IMR-90 (cell line): ENCODE results near the gene ARF1. TPM values are rescaled to one million over a fixed set of nuclear protein-coding genes. Genes with fewer than 3 reads are reported as not detected.

Source experiments
- ATAC-seq: fragments of 200-7000 bp; cut with Tn5 transposase; 2 replicates; pipeline ENCODE4 v1.9.1; 2020; ENCODE audit warnings: low read depth, mild to moderate bottlenecking, moderate library complexity
- BruUV-seq: library from RNA; stranded (reverse); fragments of 400-500 nt; replicated peaks from 2 replicates; lab custom pipeline; 2021; lab: Mats Ljungman, UMichigan
- CTCF ChIA-PET: fragments of 300-600 bp; formaldehyde crosslinking; extraction: SDS; loops from one replicate; lab custom pipeline; 2021; ENCODE audit warnings: antibody characterized with exemption; lab: Yijun Ruan, JAX
- POLR2A ChIA-PET: fragments of 300-600 bp; sonication (Branson Sonifier 250); formaldehyde crosslinking; loops from one replicate; lab custom pipeline; 2022; ENCODE audit warnings: antibody characterized with exemption; ENCODE audit not compliant: unreplicated experiment; lab: Charles Lee
- DNase-seq: peaks from one replicate; pipeline ENCODE4 v3.0.0; 2013
- H2AFZ ChIP-seq: replicated peaks from 2 replicates; pipeline ENCODE3; 2013; ENCODE audit warnings: low read length, mild to moderate bottlenecking; ENCODE audit not compliant: poor library complexity
- H2AK5ac ChIP-seq: 2 replicates; pipeline ENCODE4 v1.6.1; 2013; ENCODE audit warnings: low read depth, low read length, inconsistent platforms
- H2AK9ac ChIP-seq: replicated peaks from 2 replicates; pipeline ENCODE3; 2013; ENCODE audit warnings: mild to moderate bottlenecking, low read depth, low read length, moderate library complexity; ENCODE audit not compliant: poor library complexity
- H2BK120ac ChIP-seq: 2 replicates; pipeline ENCODE4 v1.6.1; 2013; ENCODE audit warnings: low read depth, low read length, inconsistent platforms
- H2BK15ac ChIP-seq: 3 replicates; pipeline ENCODE4 v1.6.1; 2013; ENCODE audit warnings: low read depth, low read length, inconsistent platforms
- H2BK20ac ChIP-seq: 2 replicates; pipeline ENCODE4 v1.6.1; 2013; ENCODE audit warnings: low read depth, mild to moderate bottlenecking, inconsistent platforms, low read length, moderate library complexity
- H2BK5ac ChIP-seq: 2 replicates; pipeline ENCODE4 v1.6.1; 2013; ENCODE audit warnings: mild to moderate bottlenecking, low read depth, low read length, inconsistent platforms; ENCODE audit not compliant: poor library complexity, severe bottlenecking
- H3K14ac ChIP-seq: replicated peaks from 2 replicates; pipeline ENCODE4 v1.6.1; 2013; ENCODE audit warnings: low read depth, low read length, inconsistent platforms
- H3K18ac ChIP-seq: 2 replicates; pipeline ENCODE4 v1.6.1; 2013; ENCODE audit warnings: low read depth, low read length, control low read depth
- H3K23ac ChIP-seq: 2 replicates; pipeline ENCODE4 v1.6.1; 2013; ENCODE audit warnings: low read depth, low read length, inconsistent platforms
- H3K27ac ChIP-seq: 2 replicates; pipeline ENCODE4 v1.5.1; 2013; ENCODE audit warnings: mild to moderate bottlenecking, control low read depth, low read length; ENCODE audit not compliant: insufficient read depth
- H3K27me3 ChIP-seq: 2 replicates; pipeline ENCODE4 v1.6.1; 2013; ENCODE audit warnings: low read length; ENCODE audit not compliant: control insufficient read depth, insufficient read depth
- H3K36me3 ChIP-seq: 2 replicates; pipeline ENCODE4 v1.6.1; 2013; ENCODE audit warnings: low read length, mixed read lengths; ENCODE audit not compliant: control insufficient read depth, insufficient read depth
- H3K4ac ChIP-seq: 2 replicates; pipeline ENCODE4 v1.6.1; 2013; ENCODE audit warnings: low read depth, low read length, inconsistent platforms
- H3K4me1 ChIP-seq: 2 replicates; pipeline ENCODE4 v1.6.1; 2013; ENCODE audit warnings: low read length, mixed read lengths; ENCODE audit not compliant: control insufficient read depth, insufficient read depth
- H3K4me2 ChIP-seq: 2 replicates; pipeline ENCODE4 v1.6.1; 2013; ENCODE audit warnings: low read depth, mild to moderate bottlenecking, control low read depth, low read length, moderate library complexity
- H3K4me3 ChIP-seq: 2 replicates; pipeline ENCODE4 v1.5.1; 2013; ENCODE audit warnings: low read depth, mild to moderate bottlenecking, control low read depth, low read length, moderate library complexity; ENCODE audit not compliant: insufficient read depth
- H3K56ac ChIP-seq: 2 replicates; pipeline ENCODE4 v1.6.1; 2013; ENCODE audit warnings: low read length, inconsistent platforms; ENCODE audit not compliant: insufficient read depth; ENCODE audit errors: extremely low read depth
- H3K79me1 ChIP-seq, 2 experiments: 2 replicates each; pipeline ENCODE4 v1.6.1; 2013; ENCODE audit warnings: low read length in 2 of 2, inconsistent platforms in 1 of 2, low read depth in 1 of 2
- H3K9ac ChIP-seq: 2 replicates; pipeline ENCODE4 v1.6.1; 2013; ENCODE audit warnings: low read depth, low read length, control low read depth
- H3K9me1 ChIP-seq: 2 replicates; pipeline ENCODE4 v1.6.1; 2013; ENCODE audit warnings: low read length, inconsistent platforms; ENCODE audit not compliant: insufficient read depth
- H3K9me3 ChIP-seq: 2 replicates; pipeline ENCODE4 v1.6.1; 2013; ENCODE audit warnings: low read length; ENCODE audit not compliant: control insufficient read depth, insufficient read depth
- H4K20me1 ChIP-seq: 2 replicates; pipeline ENCODE4 v1.6.1; 2013; ENCODE audit warnings: low read length, inconsistent platforms; ENCODE audit not compliant: insufficient read depth
- H4K5ac ChIP-seq: 2 replicates; pipeline ENCODE4 v1.6.1; 2013; ENCODE audit warnings: mild to moderate bottlenecking, low read depth, low read length, control low read depth
- H4K8ac ChIP-seq, 2 experiments: 2 replicates each; pipeline ENCODE4 v1.6.1; 2013; ENCODE audit warnings: low read depth in 2 of 2, low read length in 2 of 2, control low read depth in 1 of 2, inconsistent platforms in 1 of 2
- H4K91ac ChIP-seq: 2 replicates; pipeline ENCODE4 v1.6.1; 2013; ENCODE audit warnings: low read depth, low read length, inconsistent platforms; ENCODE audit not compliant: insufficient read depth
- ELK1 ChIP-seq: fragments of 150-350 bp; IDR thresholded peaks from 2 replicates; pipeline ENCODE4 v1.6.1; 2016; ENCODE audit warnings: low read depth, mild to moderate bottlenecking, low read length, moderate library complexity, borderline replicate concordance
- WGBS, 2 experiments: methylation state at CpG; one replicate each; pipeline versions ENCODE4 v1.1.5 to v1.1.7; 2013; ENCODE audit warnings: missing lambda C conversion rate in 2 of 2; ENCODE audit not compliant: insufficient read length in 1 of 2; ENCODE audit errors: extremely low coverage in 2 of 2; 5-methylcytosine and 5-hydroxymethylcytosine counted together
- dilution Hi-C: fragments of 300-500 bp; cut with HindIII; formaldehyde crosslinking; loops from one replicate; pipeline ENCODE4 v1.14.3; 2018; ENCODE audit warnings: low sequenced_read_pairs; ENCODE audit not compliant: unreplicated experiment
- in situ Hi-C: fragments of 300-500 bp; cut with MboI; formaldehyde crosslinking; loops from 3 replicates; pipeline ENCODE4 v1.14.3; 2019; ENCODE audit warnings: low sequenced_read_pairs, inconsistent platforms, mixed read lengths
- intact Hi-C: fragments of 100-400 bp; cut with micrococcal nuclease; formaldehyde crosslinking; loops from 2 replicates; pipeline ENCODE4 v1.10.0; 2022
- polyA plus RNA-seq, 3 experiments: library from polyadenylated mRNA; depleted of rRNA; stranded (reverse); fragments of >200 nt; gene quantifications; 2 replicates each; pipeline ENCODE4 v1.2.3, GENCODE V29; 2012; ENCODE audit warnings: low replicate concordance in 1 of 3
- total RNA-seq: library from RNA; depleted of rRNA; stranded (reverse); fragments of >200 nt; gene quantifications from 2 replicates; pipeline ENCODE4 v1.2.3, GENCODE V29; 2012

The ARF1 gene
- total and polyA plus RNA-seq, 2 of the 4 experiments (the other 2 are of a cell fraction), result 330 to 1,100 TPM

GRCh38 chr1:228037401-228038386 lies 44.8 kb upstream of the ARF1 start:
- Histone ChIP-seq H4K91ac (no peak overlapping the region), H2BK20ac (no peak overlapping the region), H3K9ac (no peak overlapping the region), H4K20me1 (no peaks in the 10 kb centered on the region), H4K5ac (no peak overlapping the region), H3K9me3 (no peaks in the 10 kb centered on the region), H3K4me2 (peak overlapping the region; percentile 22; the same call in 1 of the 2 replicates), H3K14ac (no peak overlapping the region), H3K4me1 (no peaks in the 10 kb centered on the region), H3K36me3 (no peaks in the 10 kb centered on the region), H2BK5ac (no peak overlapping the region), H3K27me3 (peaks cover 40% of the 10 kb centered on the region), H3K27ac (no peak overlapping the region), H3K18ac (no peak overlapping the region), H2BK15ac (no peak overlapping the region), H3K56ac (no peak overlapping the region), H2AK5ac (no peak overlapping the region), H3K4me3 (no peak overlapping the region), H4K8ac (no peak overlapping the region), H3K9me1 (no peaks in the 10 kb centered on the region), H2AK9ac (no peak overlapping the region), H2AFZ (peak overlapping the region; percentile 63), H2BK120ac (no peak overlapping the region), H3K79me1 (no peaks in the 10 kb centered on the region), H3K23ac (no peak overlapping the region), H3K4ac (no peak overlapping the region)
- POLR2A ChIA-PET, result no interaction called here
- ATAC-seq, result peak; percentile 68
- BruUV-seq, result no TSS peak
- in situ Hi-C loops, result no loop called here
- intact Hi-C loops, result no loop called here
- CTCF ChIA-PET, result no interaction called here
- TF ChIP-seq ELK1, result no peak
- dilution Hi-C loops, result no loop called here
- WGBS, 2 experiments, result 2% methylated on average over 16 of the region's 80 CpGs; no CpG with 5 or more reads in 1 of the 2 experiments
- DNase-seq, result peak; percentile 19
